Activated CD4-positive, alpha-beta T cell treated with anti-CD3 and anti-CD28 coated beads, Interleukin-2, amount 10 ng/mL, durations not matched to agents 24 days and 14 days (primary cell): ENCODE measurements around the gene AACS. TPM values are rescaled to one million over a fixed set of nuclear protein-coding genes. Genes with fewer than 3 reads are reported as not detected.

ENCODE experiments used
- DNase-seq: peaks from one replicate; pipeline ENCODE4 v3.0.0; 2022
- H3K27ac Mint-ChIP-seq: one replicate; pipeline ENCODE4 v1.8.0; 2022; ENCODE audit warnings: mild to moderate bottlenecking, mixed read lengths
- H3K27me3 Mint-ChIP-seq: one replicate; pipeline ENCODE4 v1.8.0; 2022; ENCODE audit warnings: mixed read lengths
- H3K36me3 Mint-ChIP-seq: one replicate; pipeline ENCODE4 v1.8.0; 2022; ENCODE audit warnings: low read depth, mild to moderate bottlenecking, mixed read lengths
- H3K4me1 Mint-ChIP-seq: one replicate; pipeline ENCODE4 v1.8.0; 2021; ENCODE audit warnings: mixed read lengths
- H3K4me3 Mint-ChIP-seq: one replicate; pipeline ENCODE4 v1.8.0; 2022; ENCODE audit warnings: mild to moderate bottlenecking, moderate library complexity, mixed read lengths
- H3K9me3 Mint-ChIP-seq: one replicate; pipeline ENCODE4 v1.8.0; 2021; ENCODE audit warnings: mixed read lengths
- intact Hi-C: fragments of 100-400 bp; cut with micrococcal nuclease; formaldehyde crosslinking; loops from one replicate; pipeline ENCODE4 v1.15.1; 2023
- total RNA-seq: library from RNA; stranded (reverse); gene quantifications from 2 replicates; pipeline ENCODE4 v1.2.3, GENCODE V29; 2022

Gene AACS
- total RNA-seq, 1 donor from 2014 or later, result 24.7 TPM

DNA sequence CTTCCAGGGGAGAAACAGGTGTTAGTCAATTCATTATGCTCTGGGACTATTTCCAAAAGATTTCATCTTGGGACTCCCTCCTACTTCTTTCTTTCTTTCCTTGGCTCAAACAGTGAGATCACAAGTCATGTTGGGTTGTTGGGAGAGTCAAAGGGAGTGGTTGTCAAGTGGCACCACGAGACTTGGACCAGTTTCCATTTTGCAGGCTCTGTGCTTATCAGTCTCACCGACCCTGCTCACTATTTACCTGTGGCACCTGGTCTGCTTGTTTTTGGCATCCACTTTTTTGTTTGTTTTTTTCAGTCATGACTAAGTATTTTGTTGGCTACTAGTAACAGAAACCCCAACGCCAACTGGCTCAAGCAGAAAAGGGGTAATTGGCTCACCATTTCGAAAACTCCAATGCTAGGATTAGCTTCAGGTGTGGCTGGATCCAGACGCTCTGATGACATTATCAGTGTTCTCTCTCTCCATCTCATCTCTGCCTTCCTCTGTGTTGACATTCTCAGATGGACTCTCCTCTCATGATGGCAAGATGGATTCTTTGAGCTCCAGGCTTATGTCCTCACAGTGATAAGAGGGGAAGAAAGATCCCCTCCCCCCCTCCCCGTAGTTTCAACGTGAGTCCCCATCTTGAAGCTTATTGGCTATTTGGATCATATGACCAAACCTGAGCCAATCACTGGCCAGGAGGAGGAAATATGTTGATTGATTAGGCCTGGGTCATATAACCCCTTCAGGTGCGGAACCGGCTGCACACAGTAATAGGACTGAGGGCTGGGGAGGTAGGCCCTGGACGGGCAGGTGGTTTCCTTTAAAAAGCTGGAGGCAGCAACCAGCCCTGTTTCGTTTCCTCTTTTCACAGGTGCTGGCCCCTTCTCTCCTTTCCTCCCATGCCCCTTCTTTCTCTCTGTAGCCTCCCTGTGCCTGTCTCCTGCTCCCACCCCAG is 84.2 kb downstream of the AACS start:
- H3K27ac Mint-ChIP-seq, result no peak overlapping the region
- no peak for DNase-seq
- no peaks in the 10 kb centered on the region for H3K4me1 Mint-ChIP-seq
- no peaks in the 10 kb centered on the region for H3K27me3 Mint-ChIP-seq
- no peaks in the 10 kb centered on the region for H3K9me3 Mint-ChIP-seq
- H3K36me3 Mint-ChIP-seq, result no peaks in the 10 kb centered on the region
- H3K4me3 Mint-ChIP-seq, result no peak overlapping the region
- intact Hi-C loops, result no loop called here

DNA sequence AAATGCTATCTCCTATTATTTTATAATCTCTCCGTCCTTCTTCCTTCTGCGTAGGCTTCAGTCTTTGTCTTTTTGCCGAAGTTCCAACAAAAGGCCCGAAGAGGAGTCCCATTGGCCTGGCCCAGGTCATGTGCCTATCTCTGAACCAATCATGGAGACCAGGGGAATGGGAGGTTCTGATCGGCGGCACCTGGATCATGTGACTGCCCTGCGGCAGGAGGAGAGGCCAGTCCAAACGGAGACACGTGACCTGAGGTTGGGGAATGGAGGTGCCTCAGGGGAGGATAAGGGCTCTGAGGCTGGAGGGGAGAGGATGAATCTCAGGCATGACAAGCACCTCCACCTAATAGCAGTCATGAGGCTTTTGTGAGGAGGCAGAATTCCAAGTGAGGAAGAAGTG is 86.0 kb downstream of the AACS start:
- Mint-ChIP-seq H3K9me3 (no peaks in the 10 kb centered on the region), H3K4me3 (no peak overlapping the region), H3K4me1 (no peaks in the 10 kb centered on the region), H3K36me3 (no peaks in the 10 kb centered on the region), H3K27me3 (peaks cover 3% of the 10 kb centered on the region), H3K27ac (no peak overlapping the region)
- no peak for DNase-seq
- intact Hi-C loops, result no loop called here

DNA sequence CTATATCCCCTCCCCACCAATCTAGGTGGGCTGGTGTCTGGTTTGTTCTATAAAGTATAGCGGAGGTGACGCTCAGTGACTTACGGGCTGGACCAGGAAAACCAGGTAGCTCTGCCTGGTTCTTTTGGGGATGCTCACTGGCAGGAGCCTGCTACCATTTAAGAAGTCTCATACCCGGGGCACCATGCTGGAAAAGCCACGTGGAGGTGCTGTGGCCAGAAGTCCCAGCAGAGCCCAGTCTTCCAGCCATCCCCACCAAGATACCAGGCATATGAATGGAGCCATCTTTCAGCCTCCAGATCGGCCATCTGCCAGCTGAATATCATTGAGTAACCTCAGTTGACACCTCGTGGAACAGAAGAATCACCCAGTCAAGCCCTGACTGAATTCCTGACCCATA is 87.2 kb downstream of the AACS start:
- no peak for DNase-seq
- intact Hi-C loops, result no loop called here
- Mint-ChIP-seq H3K4me1 (no peaks in the 10 kb centered on the region), H3K27ac (no peak overlapping the region), H3K36me3 (no peaks in the 10 kb centered on the region), H3K27me3 (peaks cover 3% of the 10 kb centered on the region), H3K4me3 (no peak overlapping the region), H3K9me3 (no peaks in the 10 kb centered on the region)

DNA sequence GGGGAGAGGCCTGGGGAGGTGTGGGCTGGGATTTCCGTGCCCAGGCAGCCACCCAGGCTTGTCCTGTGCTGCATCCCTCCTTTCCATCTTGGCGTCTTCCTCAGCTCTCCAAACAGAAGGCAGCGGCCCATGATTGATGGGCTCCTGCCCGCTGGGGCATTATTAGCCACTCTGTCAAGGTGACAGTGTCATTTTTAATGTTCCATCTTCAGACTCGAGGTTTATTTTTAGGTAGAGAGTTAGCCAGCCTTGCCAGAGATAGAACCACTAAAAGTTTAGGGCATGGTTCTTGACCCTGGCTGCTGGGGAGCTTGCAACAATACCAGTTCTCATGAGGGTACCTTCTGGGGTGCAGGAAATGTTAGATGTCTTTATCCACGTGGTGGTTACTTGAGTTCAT is 90.1 kb downstream of the AACS start:
- Mint-ChIP-seq H3K4me1 (no peaks in the 10 kb centered on the region), H3K9me3 (no peaks in the 10 kb centered on the region), H3K27ac (no peak overlapping the region), H3K27me3 (peaks cover 3% of the 10 kb centered on the region), H3K4me3 (no peak overlapping the region), H3K36me3 (no peaks in the 10 kb centered on the region)
- DNase-seq, result no peak
- intact Hi-C loops, result no loop called here

DNA sequence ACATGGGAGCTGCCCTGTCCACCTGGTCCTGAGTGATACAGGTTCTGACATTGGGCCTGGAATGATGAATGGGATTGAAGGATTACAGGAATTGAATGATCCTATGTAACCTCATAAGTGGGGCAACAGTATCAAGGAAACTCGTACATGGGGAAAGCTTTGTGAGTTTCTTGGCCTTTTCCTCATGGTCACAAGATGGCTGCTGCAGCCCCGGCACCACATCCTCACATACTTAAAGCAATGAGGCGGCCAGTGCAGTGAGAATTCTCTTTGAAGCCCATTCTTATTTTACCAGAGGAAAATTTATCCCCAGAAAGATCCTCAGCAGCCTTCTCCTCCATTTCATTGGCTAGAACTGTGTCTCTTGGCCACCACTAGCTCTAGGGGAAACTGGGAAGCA is 91.9 kb downstream of the AACS start:
- no peak for DNase-seq
- intact Hi-C loops, result no loop called here
- no peaks in the 10 kb centered on the region for H3K36me3 Mint-ChIP-seq
- no peak overlapping the region for H3K4me3 Mint-ChIP-seq
- H3K4me1 Mint-ChIP-seq, result no peaks in the 10 kb centered on the region
- no peaks in the 10 kb centered on the region for H3K9me3 Mint-ChIP-seq
- H3K27ac Mint-ChIP-seq, result no peak overlapping the region
- peaks cover 3% of the 10 kb centered on the region for H3K27me3 Mint-ChIP-seq

DNA sequence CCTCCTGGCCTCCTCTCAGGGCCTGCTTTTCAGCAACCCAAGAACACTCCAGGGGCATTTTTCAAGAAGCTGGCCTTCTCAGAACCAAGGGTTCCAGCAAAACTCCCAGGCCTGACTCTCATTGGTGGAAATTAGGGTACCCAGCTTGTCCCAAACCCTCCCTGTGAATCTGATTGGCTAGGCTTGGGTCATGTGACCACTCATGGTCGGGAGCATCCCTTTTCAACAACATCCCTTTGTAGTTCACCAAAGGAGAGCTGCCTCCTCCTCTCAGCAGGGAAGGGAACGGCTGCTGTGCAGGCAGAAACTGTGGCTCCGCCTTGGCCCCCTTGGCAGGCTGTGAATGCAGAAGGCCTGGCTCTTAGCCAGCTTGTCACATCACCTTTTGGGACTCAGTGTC is 94.5 kb downstream of the AACS start:
- H3K4me3 Mint-ChIP-seq, result no peak overlapping the region
- DNase-seq, result no peak
- intact Hi-C loops, result no loop called here
- H3K27me3 Mint-ChIP-seq, result peaks cover 3% of the 10 kb centered on the region
- H3K27ac Mint-ChIP-seq, result no peak overlapping the region
- H3K4me1 Mint-ChIP-seq, result no peaks in the 10 kb centered on the region
- H3K9me3 Mint-ChIP-seq, result no peaks in the 10 kb centered on the region
- no peaks in the 10 kb centered on the region for H3K36me3 Mint-ChIP-seq

DNA sequence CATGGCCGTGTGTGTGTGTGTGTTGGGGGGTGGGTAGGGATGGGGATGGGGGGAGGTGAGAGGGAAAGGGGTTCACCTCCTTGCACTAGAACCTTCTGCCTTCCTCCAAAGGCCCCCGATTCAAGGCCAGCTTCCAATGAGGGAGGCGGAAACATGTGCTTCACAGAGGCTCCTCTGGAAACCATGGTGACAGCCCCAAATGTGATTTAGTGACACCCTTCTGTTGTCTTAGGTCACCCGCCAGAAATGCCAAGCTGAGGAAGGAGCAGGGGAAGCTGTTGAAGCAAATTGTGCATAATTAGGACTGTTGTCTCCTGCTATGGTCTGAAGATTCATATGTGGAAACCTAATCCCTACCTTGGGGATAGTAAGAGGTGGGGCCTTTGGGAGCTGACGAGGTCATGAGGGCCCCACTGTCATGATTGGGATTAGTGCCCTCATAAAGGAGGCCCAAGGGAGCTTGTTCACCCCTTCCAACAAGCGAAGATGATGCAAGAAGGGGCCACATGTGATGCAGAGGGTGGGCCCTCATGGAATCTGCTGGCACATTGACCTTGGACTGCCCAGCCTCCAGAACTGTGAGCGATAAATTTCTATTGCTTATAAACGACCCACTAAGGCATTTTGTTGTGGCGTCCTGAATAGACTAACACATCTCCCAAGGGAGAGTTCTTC is 95.2 kb downstream of the AACS start:
- Mint-ChIP-seq H3K9me3 (no peaks in the 10 kb centered on the region), H3K4me1 (no peaks in the 10 kb centered on the region), H3K4me3 (no peak overlapping the region), H3K27ac (no peak overlapping the region), H3K27me3 (peaks cover 2% of the 10 kb centered on the region), H3K36me3 (no peaks in the 10 kb centered on the region)
- intact Hi-C loops, result no loop called here
- DNase-seq, result no peak

DNA sequence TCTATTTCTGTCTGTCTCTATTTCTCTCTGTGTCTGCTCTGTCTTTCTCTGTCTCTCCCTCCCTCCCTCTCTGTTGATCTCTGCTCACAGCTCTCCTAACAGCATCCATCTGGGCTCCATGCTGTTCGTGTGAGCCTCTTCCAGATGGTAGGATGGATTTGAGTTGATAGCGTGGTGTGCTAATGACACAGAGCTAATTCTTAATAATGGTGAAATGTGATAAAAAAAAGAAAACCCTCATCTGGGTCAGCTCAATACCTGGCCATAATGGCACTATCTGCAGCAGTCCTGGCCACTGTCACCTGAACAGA is 96.4 kb downstream of the AACS start:
- DNase-seq, result no peak
- no peaks in the 10 kb centered on the region for H3K36me3 Mint-ChIP-seq
- no peaks in the 10 kb centered on the region for H3K4me1 Mint-ChIP-seq
- intact Hi-C loops, result no loop called here
- no peak overlapping the region for H3K27ac Mint-ChIP-seq
- no peaks in the 10 kb centered on the region for H3K9me3 Mint-ChIP-seq
- no peak overlapping the region for H3K4me3 Mint-ChIP-seq
- H3K27me3 Mint-ChIP-seq, result no peaks in the 10 kb centered on the region

DNA sequence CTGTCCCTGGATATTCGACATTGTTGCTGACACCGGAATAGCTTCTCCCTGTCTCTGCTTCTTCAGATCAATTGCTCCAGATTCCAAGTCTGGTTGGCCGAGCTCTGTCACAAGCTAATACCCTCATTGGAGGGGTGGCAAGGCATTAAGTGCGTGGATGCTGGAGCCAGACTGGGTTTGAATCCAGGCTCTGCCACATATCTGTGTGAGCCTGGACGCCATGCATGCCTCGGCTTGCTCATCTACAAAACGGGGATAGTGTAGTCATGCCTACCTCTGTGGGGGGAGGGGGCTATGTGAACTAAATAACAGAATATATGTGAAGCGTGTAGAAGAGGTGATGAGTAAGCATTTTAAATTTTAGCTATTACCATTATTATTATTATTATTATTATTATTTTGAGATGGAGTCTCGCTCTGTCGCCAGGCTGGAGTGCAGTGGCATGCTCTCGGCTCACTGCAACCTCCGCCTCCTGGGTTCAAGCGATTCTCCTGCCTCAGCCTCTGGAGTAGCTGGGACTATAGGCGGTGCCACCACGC is 97.3 kb downstream of the AACS start:
- H3K4me1 Mint-ChIP-seq, result no peaks in the 10 kb centered on the region
- no peaks in the 10 kb centered on the region for H3K9me3 Mint-ChIP-seq
- intact Hi-C loops, result no loop called here
- H3K27ac Mint-ChIP-seq, result no peak overlapping the region
- no peaks in the 10 kb centered on the region for H3K36me3 Mint-ChIP-seq
- no peaks in the 10 kb centered on the region for H3K27me3 Mint-ChIP-seq
- DNase-seq, result no peak
- H3K4me3 Mint-ChIP-seq, result no peak overlapping the region

DNA sequence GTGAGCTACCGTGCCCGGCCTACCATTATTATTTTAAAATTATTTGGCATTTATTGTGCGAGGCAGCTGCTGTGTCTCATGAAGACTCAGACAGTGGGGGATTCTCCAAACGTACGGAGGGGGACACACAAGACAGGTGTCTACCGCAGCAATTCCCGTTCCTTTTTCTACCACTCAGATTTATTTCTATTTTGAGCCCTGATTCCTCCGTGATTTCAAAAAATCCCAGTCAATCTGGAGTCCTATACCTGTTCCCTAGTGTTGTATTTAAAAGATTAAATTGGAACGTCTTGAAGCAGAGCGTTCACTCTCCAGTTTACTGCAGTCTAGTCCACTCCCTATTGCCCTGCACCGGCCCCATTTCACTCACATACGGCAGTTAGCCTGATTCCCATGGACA is 97.9 kb downstream of the AACS start:
- Mint-ChIP-seq H3K9me3 (no peaks in the 10 kb centered on the region), H3K27ac (no peak overlapping the region), H3K36me3 (no peaks in the 10 kb centered on the region), H3K4me1 (no peaks in the 10 kb centered on the region), H3K4me3 (no peak overlapping the region), H3K27me3 (no peaks in the 10 kb centered on the region)
- intact Hi-C loops, result no loop called here
- DNase-seq, result no peak

DNA sequence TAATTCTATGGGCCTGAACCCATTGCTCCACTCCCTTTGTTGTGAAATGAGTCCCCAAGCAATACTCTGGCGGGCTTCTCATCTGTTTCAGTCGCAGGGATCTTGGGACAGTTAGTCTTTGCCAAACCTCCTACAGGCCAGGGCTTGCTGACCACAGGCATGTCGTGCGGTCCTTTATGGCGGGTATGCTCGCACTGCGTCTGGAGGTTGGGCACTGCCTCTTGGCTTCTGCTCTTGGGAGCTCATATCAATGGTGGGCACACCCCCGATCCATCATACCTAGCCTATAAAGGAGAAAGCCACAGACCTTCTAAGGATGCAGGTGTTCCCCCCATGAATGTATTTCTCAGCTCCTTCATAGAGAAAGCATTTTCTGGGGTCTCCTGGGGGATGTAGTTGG is 99.3 kb downstream of the AACS start:
- intact Hi-C loops, result no loop called here
- H3K27ac Mint-ChIP-seq, result no peak overlapping the region

DNA sequence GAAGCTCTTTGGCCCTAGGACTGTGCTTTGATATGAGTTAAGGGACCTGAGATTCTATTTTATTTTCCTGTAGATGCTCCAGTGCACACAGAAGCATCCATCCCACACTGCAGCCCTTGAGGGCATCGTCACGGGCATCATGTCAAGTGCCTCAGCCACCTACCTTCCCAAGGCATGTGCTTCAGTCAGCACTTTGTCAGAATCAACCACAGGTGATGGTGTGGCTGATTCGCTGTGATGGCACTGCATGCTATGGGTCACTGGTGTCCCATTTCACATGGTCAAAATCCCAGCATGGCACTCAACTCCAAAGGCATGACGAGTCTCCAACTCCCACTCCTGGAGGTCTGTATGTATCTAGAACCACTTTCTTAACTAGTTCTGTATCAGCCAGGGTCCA is 100.8 kb downstream of the AACS start:
- DNase-seq, result no peak
- H3K27me3 Mint-ChIP-seq, result no peaks in the 10 kb centered on the region
- no peaks in the 10 kb centered on the region for H3K4me1 Mint-ChIP-seq
- H3K36me3 Mint-ChIP-seq, result no peaks in the 10 kb centered on the region
- intact Hi-C loops, result no loop called here
- H3K4me3 Mint-ChIP-seq, result no peak overlapping the region
- H3K27ac Mint-ChIP-seq, result no peak overlapping the region
- no peaks in the 10 kb centered on the region for H3K9me3 Mint-ChIP-seq

More for the DNA sequence above, 99.3 kb downstream of the AACS start:
- Mint-ChIP-seq H3K27me3 (no peaks in the 10 kb centered on the region), H3K36me3 (no peaks in the 10 kb centered on the region), H3K9me3 (no peaks in the 10 kb centered on the region), H3K4me1 (no peaks in the 10 kb centered on the region), H3K4me3 (no peak overlapping the region)
- no peak for DNase-seq

DNA sequence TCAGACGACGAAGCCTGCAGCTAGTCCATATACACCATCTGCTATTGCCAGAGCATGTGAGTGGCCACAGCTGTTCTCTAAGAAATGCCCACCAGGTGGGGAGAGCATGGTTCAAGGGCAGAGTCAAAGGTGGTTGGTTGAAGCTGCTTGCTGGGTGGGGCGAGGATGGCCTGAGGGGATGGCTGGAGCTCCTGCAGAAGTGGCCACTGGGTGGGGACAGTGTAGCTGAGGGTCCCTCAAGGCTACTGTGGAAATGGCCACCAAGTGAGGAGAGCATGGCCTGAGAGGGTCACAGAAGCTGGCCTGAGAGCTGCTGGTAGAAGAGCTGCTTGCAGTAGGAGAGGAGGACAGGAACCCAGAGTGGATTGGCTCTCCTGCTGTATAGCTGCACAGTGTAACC is 102.4 kb downstream of the AACS start:
- no peak for DNase-seq
- no peaks in the 10 kb centered on the region for H3K9me3 Mint-ChIP-seq
- intact Hi-C loops, result no loop called here
- H3K27ac Mint-ChIP-seq, result no peak overlapping the region
- no peaks in the 10 kb centered on the region for H3K27me3 Mint-ChIP-seq
- H3K4me1 Mint-ChIP-seq, result no peaks in the 10 kb centered on the region
- no peak overlapping the region for H3K4me3 Mint-ChIP-seq
- H3K36me3 Mint-ChIP-seq, result no peaks in the 10 kb centered on the region

DNA sequence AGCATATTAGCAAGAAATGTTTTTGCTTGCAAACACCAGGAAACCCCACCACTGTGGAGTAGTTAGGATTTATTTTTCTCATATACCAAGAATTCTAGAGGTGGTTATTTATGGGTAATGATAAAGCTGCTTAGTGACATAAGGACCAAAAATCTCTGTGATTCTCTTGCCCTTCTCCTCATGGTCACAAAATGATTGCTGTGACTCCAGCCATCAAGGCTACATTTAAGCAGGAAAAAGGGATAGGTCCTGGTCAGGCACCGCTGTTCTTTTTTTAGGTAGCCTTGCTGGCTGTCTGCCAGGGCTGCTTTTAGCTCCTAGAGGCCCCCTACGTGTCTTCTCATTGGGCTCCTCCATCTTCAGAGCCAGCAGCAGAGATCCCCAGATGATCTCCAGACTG is 104.2 kb downstream of the AACS start:
- no peaks in the 10 kb centered on the region for H3K9me3 Mint-ChIP-seq
- no peak for DNase-seq
- no peak overlapping the region for H3K4me3 Mint-ChIP-seq
- intact Hi-C loops, result no loop called here
- no peak overlapping the region for H3K27ac Mint-ChIP-seq
- no peaks in the 10 kb centered on the region for H3K4me1 Mint-ChIP-seq
- no peaks in the 10 kb centered on the region for H3K36me3 Mint-ChIP-seq
- H3K27me3 Mint-ChIP-seq, result no peaks in the 10 kb centered on the region
